Endothelial cell of umbilical vein (primary cell): Measurements from ENCODE around the gene MARK4. TPM values are rescaled to one million over a fixed set of nuclear protein-coding genes. Genes with fewer than 3 reads are reported as not detected.

Source experiments
- BruUV-seq: library from RNA; stranded (reverse); fragments of 400-500 nt; replicated peaks from 2 replicates; lab custom pipeline; 2021; lab: Mats Ljungman, UMichigan
- CTCF ChIA-PET: fragments of 300-600, 350-600 bp; sonication (Branson Sonifier 250); formaldehyde crosslinking; loops from one replicate; lab custom pipeline; 2021; ENCODE audit warnings: antibody characterized with exemption, inconsistent platforms; lab: Charles Lee
- POLR2A ChIA-PET: fragments of 300-600, 350-600 bp; sonication (Branson Sonifier 250); formaldehyde crosslinking; loops from one replicate; lab custom pipeline; 2021; ENCODE audit warnings: antibody characterized with exemption, inconsistent platforms; lab: Charles Lee
- DNase-seq: peaks from one replicate; pipeline ENCODE4 v3.0.0-alpha.2; 2011; ENCODE audit warnings: low read depth, low spot score
- FAIRE-seq: peaks from 2 replicates; lab custom pipeline; 2011; peaks lifted over from hg19 to GRCh38; lab: Jason Lieb, UNC
- H2AFZ ChIP-seq: 2 replicates; pipeline ENCODE4 v1.6.0; 2012; ENCODE audit warnings: low read depth, low read length, control low read depth, inconsistent platforms
- H3K27ac ChIP-seq: 2 replicates; pipeline ENCODE4 v1.5.1; 2011; ENCODE audit warnings: low read depth, mild to moderate bottlenecking, control low read depth, low read length, moderate library complexity; ENCODE audit not compliant: insufficient read depth
- H3K27me3 ChIP-seq, 2 experiments: 2 replicates each; pipeline versions ENCODE4 v1.6.0 to v1.6.1; 2011; ENCODE audit warnings: low read length in 2 of 2, mixed read lengths in 1 of 2; ENCODE audit not compliant: control insufficient read depth in 2 of 2, insufficient read depth in 2 of 2
- H3K36me3 ChIP-seq, 2 experiments: 2 replicates in 1 of 2; 3 replicates in 1 of 2; pipeline ENCODE4 v1.5.1; 2011; ENCODE audit warnings: low read length in 2 of 2, mild to moderate bottlenecking in 1 of 2, moderate library complexity in 1 of 2; ENCODE audit not compliant: control insufficient read depth in 2 of 2, insufficient read depth in 2 of 2; ENCODE audit errors: extremely low read depth in 1 of 2
- H3K4me1 ChIP-seq: 3 replicates; pipeline ENCODE4 v1.5.1; 2011; ENCODE audit warnings: mild to moderate bottlenecking, low read length; ENCODE audit not compliant: control insufficient read depth, insufficient read depth; ENCODE audit errors: extremely low read depth
- H3K4me2 ChIP-seq: 2 replicates; pipeline ENCODE4 v1.6.1; 2011; ENCODE audit warnings: low read length, control low read depth, mixed read lengths; ENCODE audit not compliant: insufficient read depth
- H3K4me3 ChIP-seq, 3 experiments: fragments of 200-600 bp in 1 of 3; sonication (generic), shearing (Covaris generic) in 1 of 3; replicated peaks in 1 of 3; 2 replicates each; pipeline ENCODE4 v1.5.1; 2011 to 2016; ENCODE audit warnings: control low read depth in 3 of 3, low read length in 3 of 3, mild to moderate bottlenecking in 2 of 3, inconsistent platforms in 1 of 3, low read depth in 1 of 3, moderate library complexity in 1 of 3; ENCODE audit not compliant: insufficient read depth in 1 of 3
- H3K79me2 ChIP-seq: 2 replicates; pipeline ENCODE4 v1.6.0; 2012; ENCODE audit warnings: low read length, inconsistent platforms; ENCODE audit not compliant: control insufficient read depth, insufficient read depth
- H3K9ac ChIP-seq: replicated peaks from 2 replicates; pipeline ENCODE3; 2011; ENCODE audit warnings: low read length, control low read depth; ENCODE audit not compliant: insufficient read depth; ENCODE audit errors: extremely low read depth
- H3K9me1 ChIP-seq: replicated peaks from 3 replicates; pipeline ENCODE4 v1.6.0; 2011; ENCODE audit warnings: mild to moderate bottlenecking, low read length; ENCODE audit not compliant: control insufficient read depth, insufficient read depth; ENCODE audit errors: extremely low read depth
- H3K9me3 ChIP-seq: replicated peaks from 2 replicates; pipeline ENCODE4 v1.5.1; 2012; ENCODE audit warnings: low read length, inconsistent platforms; ENCODE audit not compliant: control insufficient read depth, insufficient read depth
- H4K20me1 ChIP-seq: replicated peaks from 2 replicates; pipeline ENCODE3; 2011; ENCODE audit warnings: mild to moderate bottlenecking, low read length; ENCODE audit not compliant: control insufficient read depth, insufficient read depth; ENCODE audit errors: extremely low read depth
- EZH2 ChIP-seq: IDR thresholded peaks from 2 replicates; pipeline ENCODE4 v1.6.1; 2012; ENCODE audit warnings: borderline replicate concordance, low read depth, mild to moderate bottlenecking, moderate library complexity, low read length, inconsistent platforms; ENCODE audit not compliant: severe bottlenecking
- FOS ChIP-seq: IDR thresholded peaks from 2 replicates; pipeline ENCODE4 v1.6.1; 2011; ENCODE audit warnings: mild to moderate bottlenecking, low read length, moderate library complexity, borderline replicate concordance; ENCODE audit not compliant: insufficient read depth
- GATA2 ChIP-seq: IDR thresholded peaks from 2 replicates; pipeline ENCODE4 v1.7.0; 2011; ENCODE audit warnings: low read depth, mild to moderate bottlenecking, moderate library complexity, mixed read lengths, low read length; ENCODE audit not compliant: insufficient read length, insufficient read depth
- JUN ChIP-seq: IDR thresholded peaks from 2 replicates; pipeline ENCODE4 v1.6.1; 2011; ENCODE audit warnings: borderline replicate concordance, low read depth; ENCODE audit not compliant: insufficient read length, insufficient read depth
- MYC ChIP-seq: IDR thresholded peaks from one replicate; pipeline ENCODE4 v1.6.1; 2011; ENCODE audit warnings: mild to moderate bottlenecking, low read depth, low read length
- POLR2A ChIP-seq: IDR thresholded peaks from 2 replicates; pipeline ENCODE4 v1.6.1; 2012; ENCODE audit warnings: low read depth, mild to moderate bottlenecking, control low read depth, low read length
- POLR2AphosphoS5 ChIP-seq: IDR thresholded peaks from 2 replicates; pipeline ENCODE4 v1.6.1; 2012; ENCODE audit warnings: low read depth, mild to moderate bottlenecking, control low read depth, low read length, moderate library complexity; ENCODE audit not compliant: insufficient read depth
- dilution Hi-C: fragments of 300-500 bp; cut with MboI; formaldehyde crosslinking; loops from one replicate; pipeline ENCODE4 v1.15.0; 2019; ENCODE audit warnings: low sequenced_read_pairs; ENCODE audit not compliant: extremely low pct_ligation_motif_present
- intact Hi-C: fragments of 100-400 bp; cut with micrococcal nuclease; formaldehyde crosslinking; loops from one replicate; pipeline ENCODE4 v1.10.0; 2022
- polyA plus RNA-seq, 4 experiments: library from polyadenylated mRNA; depleted of rRNA in 3 of 4; stranded (reverse) in 3 of 4; unstranded in 1 of 4; fragments of >200 nt; gene quantifications; 2 replicates each; pipeline versions ENCODE4 v1.2.1 to v1.2.3, GENCODE V29; 2011 to 2012; ENCODE audit warnings: missing spikeins in 1 of 4
- total RNA-seq: library from RNA; stranded (reverse); gene quantifications from 2 replicates; pipeline ENCODE4 v1.2.3, GENCODE V29; 2021
- TF ChIP-seq, protein P1 (sequence below), 2 donors: IDR thresholded peaks; 1 replicate in 1 of 2; 2 replicates in 1 of 2; pipeline ENCODE4 v1.5.1; 2011; ENCODE audit warnings: low read length in 2 of 2, mild to moderate bottlenecking in 2 of 2, moderate library complexity in 2 of 2, control low read depth in 1 of 2, inconsistent platforms in 1 of 2, low read depth in 1 of 2; ENCODE audit not compliant: insufficient read depth in 1 of 2; ENCODE audit errors: extremely low read depth in 1 of 2
- TF ChIP-seq, protein P2 (sequence below): IDR thresholded peaks from 2 replicates; pipeline ENCODE4 v1.6.1; 2011; ENCODE audit not compliant: insufficient read depth, insufficient read length

The MARK4 gene
- total and polyA plus RNA-seq, 2 donors (not counting 3 experiments of a cell fraction or from before 2014, with no cell fraction given), result 13.9 to 51.6 TPM

DNA sequence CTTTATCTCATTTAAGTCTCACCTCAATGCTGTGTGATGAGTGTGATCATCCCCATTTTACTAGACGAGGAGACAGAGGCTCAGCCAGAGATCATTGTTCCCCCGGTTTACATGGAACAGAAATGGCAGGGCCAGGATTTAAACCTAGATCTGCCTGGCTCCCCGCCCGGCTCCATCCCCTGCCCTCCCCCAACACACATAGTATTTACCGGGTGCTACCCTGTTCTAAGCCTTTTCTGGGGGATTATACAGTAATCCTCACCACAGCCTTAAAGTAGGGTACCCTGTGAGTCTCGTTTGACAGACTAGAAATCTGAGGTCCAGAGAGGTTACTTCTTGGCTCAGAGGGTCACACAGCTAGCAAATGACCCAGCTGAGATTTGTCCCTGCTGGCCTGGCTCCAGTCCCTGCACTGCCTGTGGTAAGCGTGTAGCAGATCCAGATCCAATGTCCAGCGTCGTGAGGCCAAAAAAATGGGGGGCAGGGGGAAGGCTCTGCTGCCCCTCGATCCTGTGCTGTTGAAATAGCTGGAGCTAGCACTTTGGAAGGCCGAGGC is 85.7 kb downstream of the MARK4 start:
- H3K4me3 ChIP-seq, result no peak overlapping the region
- TF ChIP-seq JUN (no peak), POLR2A (no peak), FOS (no peak), EZH2 (no peak), GATA2 (no peak), POLR2AphosphoS5 (no peak), MYC (no peak)
- TF ChIP-seq, protein P1, sequence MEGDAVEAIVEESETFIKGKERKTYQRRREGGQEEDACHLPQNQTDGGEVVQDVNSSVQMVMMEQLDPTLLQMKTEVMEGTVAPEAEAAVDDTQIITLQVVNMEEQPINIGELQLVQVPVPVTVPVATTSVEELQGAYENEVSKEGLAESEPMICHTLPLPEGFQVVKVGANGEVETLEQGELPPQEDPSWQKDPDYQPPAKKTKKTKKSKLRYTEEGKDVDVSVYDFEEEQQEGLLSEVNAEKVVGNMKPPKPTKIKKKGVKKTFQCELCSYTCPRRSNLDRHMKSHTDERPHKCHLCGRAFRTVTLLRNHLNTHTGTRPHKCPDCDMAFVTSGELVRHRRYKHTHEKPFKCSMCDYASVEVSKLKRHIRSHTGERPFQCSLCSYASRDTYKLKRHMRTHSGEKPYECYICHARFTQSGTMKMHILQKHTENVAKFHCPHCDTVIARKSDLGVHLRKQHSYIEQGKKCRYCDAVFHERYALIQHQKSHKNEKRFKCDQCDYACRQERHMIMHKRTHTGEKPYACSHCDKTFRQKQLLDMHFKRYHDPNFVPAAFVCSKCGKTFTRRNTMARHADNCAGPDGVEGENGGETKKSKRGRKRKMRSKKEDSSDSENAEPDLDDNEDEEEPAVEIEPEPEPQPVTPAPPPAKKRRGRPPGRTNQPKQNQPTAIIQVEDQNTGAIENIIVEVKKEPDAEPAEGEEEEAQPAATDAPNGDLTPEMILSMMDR (IDR thresholded peaks at IDR 0.05; ENCODE audit: extremely low read depth in 1 of 2, insufficient read depth in 1 of 2, low read depth in 1 of 2, low read length in 2 of 2), result no peak
- TF ChIP-seq, protein P2, sequence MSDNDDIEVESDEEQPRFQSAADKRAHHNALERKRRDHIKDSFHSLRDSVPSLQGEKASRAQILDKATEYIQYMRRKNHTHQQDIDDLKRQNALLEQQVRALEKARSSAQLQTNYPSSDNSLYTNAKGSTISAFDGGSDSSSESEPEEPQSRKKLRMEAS, result no peak
- FAIRE-seq (no peak), DNase-seq (no peak)
- H2AFZ ChIP-seq, result no peak overlapping the region
- no peak overlapping the region for H3K27ac ChIP-seq
- H3K27me3 ChIP-seq, result peaks cover 4 to 5% of the 10 kb centered on the region in 2 experiments
- H4K20me1 ChIP-seq, result no peaks in the 10 kb centered on the region
- dilution Hi-C loops, result no loop called here
- H3K9ac ChIP-seq, result no peak overlapping the region
- H3K9me1 ChIP-seq, result no peaks in the 10 kb centered on the region
- ChIA-PET CTCF (interaction anchor here (5.1 kb wide), 1 partner anchor 135 kb away, joined by 76 read pairs; no protein-coding TSS in a partner anchor), POLR2A (no interaction called here)
- no peak overlapping the region for H3K4me2 ChIP-seq
- no TSS peak for BruUV-seq
- H3K79me2 ChIP-seq, result no peaks in the 10 kb centered on the region
- H3K9me3 ChIP-seq, result no peaks in the 10 kb centered on the region
- H3K36me3 ChIP-seq, result no peaks in the 10 kb centered on the region
- peaks cover 5% of the 10 kb centered on the region for H3K4me1 ChIP-seq
- intact Hi-C loops, result loop anchor here (5.0 kb wide), 1 partner anchor 149 kb away; no protein-coding TSS in a partner anchor
